Testis (tissue), 2 donors: Measurements from ENCODE around the gene SLC7A6OS.

Experiments
- CTCF ChIP-seq, 3 experiments: fragments of 450-650 bp in 2 of 3; fragments of 200-600 bp in 1 of 3; sonication (generic) in 1 of 3; IDR thresholded peaks; one replicate each; pipeline ENCODE4 v1.5.1; 2016 to 2019; ENCODE audit warnings: antibody characterized with exemption in 3 of 3, mild to moderate bottlenecking in 2 of 3, moderate library complexity in 1 of 3
- POLR2A ChIP-seq: fragments of 450-650 bp; IDR thresholded peaks from one replicate; pipeline ENCODE4 v1.6.1; 2017; ENCODE audit warnings: antibody characterized with exemption, mild to moderate bottlenecking, moderate library complexity

- TF ChIP-seq CTCF (IDR thresholded peaks at IDR 0.05): no peak
- TF ChIP-seq POLR2A: no peak
These were observed 48.8 kb upstream of the SLC7A6OS start for GRCh38 chr16:68359398-68360191.
